ENCODE results near the gene OR10A4.
"Not testable (repeated sequence)": the region's sequence is repeated elsewhere in the genome, so short reads cannot be mapped to it uniquely, and the experiment has no call there.

OR10A4 gene

DNA sequence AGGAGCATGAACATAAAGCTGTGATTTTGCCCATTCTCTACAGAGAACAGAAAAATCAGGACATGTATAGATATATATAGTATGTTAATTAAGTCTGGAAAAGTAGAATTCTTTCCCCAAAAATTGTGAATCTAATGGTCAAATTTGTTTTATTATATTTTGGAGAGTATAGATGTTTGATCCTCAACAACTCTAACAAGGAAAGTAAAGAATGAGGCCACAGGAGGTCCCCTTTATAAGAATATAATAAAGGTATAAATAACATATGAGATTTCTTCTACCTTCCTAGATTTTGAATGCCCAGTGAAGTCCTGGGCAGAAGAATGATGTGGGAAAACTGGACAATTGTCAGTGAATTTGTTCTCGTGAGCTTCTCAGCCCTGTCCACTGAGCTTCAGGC is at the start of gene OR10A4:
Gene OR10A4 (plus strand): TSS at position 301 of the 400 bp plus-strand sequence. CDS start 23 bp downstream, at position 324.
- DNase-seq, result no peak

DNA sequence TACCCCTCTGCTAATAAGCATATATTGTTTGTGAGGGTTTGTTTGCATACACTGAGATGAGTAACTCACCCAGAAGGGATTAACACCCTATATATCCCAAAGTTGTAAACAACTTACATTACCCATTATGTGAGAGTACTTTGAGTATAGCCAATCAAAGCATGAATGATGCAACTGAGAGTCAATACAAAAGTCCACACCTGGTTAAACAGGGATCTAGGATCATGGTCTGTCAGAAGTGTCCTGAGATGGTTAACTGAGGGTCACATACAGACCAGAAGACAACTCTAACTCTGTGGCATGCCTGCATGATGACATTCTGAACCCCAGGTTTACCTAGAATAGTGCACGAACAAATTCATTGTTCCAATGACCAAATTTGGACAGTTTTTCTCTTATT is 48.3 kb upstream of the OR10A4 start:
- no peak for DNase-seq

GRCh38 chr11:6833356-6833755 is 43.1 kb upstream of the OR10A4 start:
- DNase-seq, result no peak

- DNase-seq, result no peak
Measured at GRCh38 chr11:6834021-6834420, 42.4 kb upstream of the OR10A4 start.

- no peak for DNase-seq
Measured at GRCh38 chr11:6841694-6842093, 34.7 kb upstream of the OR10A4 start.

DNA sequence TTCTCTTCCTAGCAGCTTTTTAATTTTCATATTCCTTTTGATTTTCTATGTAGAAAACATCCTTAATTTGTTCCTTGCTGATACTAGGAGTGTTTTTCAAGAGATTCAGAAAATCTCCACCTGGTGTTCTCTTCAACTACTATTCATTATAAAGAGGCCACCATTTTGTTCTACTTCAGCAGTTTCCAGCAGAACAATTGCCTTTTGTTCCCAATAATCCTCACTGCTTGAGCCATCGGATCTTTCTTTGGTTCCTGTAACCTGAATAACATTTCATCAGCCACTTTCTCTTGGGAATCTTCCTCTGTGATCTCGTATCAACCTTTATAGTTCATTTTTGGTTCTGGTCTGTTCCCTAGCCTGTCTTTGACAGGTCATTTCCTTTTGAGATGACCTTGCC is 32.8 kb upstream of the OR10A4 start:
- no peak for DNase-seq

DNA sequence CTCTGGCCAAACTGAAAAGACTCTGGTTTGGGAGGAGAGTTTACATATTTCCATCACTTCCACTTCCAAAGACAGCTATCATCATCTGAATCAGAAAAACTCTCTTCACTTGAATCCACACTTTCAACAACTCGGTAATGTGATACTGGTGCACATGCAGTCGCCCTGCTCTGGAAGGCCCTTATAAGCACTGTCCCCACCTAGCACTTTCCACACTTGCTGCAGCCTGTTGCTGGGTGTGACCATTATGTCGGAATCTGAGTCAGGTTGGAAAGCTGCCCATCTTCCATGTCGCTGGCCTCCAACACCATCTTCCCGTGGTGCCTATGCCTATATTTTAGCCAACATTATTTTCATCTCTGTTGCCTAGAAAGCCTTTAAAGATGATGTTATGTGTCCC is 32.1 kb upstream of the OR10A4 start:
- no peak for DNase-seq

GRCh38 chr11:6845383-6845782 is 31.0 kb upstream of the OR10A4 start, which contains the start of gene OR10A5:
TSS of gene OR10A5 (plus strand) at chr11:6845683. CDS start at chr11:6845683, 0 bp downstream.
- DNase-seq, result no peak

DNA sequence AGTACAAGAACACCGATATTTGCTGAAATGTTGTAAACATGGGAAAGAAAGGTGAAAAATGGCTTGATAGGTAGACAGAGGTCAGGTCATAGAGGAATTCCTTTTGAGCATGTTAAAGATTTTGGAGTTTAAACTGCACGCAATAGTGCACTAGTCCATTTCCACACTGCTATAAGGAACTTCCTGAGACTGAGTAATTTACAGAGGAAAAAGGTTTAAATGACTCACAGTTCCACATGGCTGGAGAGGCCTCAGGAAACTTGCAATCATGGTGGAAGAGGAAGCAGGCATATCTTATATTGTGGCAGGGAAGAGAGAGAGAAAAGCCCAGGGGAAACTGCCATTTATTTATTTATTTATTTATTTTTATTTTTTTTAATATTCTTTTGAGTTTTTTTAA is 25.9 kb upstream of the OR10A4 start:
- no peak for DNase-seq

- DNase-seq, result not testable (repeated sequence)
Measured at GRCh38 chr11:6854801-6855200, 21.6 kb upstream of the OR10A4 start.

DNA sequence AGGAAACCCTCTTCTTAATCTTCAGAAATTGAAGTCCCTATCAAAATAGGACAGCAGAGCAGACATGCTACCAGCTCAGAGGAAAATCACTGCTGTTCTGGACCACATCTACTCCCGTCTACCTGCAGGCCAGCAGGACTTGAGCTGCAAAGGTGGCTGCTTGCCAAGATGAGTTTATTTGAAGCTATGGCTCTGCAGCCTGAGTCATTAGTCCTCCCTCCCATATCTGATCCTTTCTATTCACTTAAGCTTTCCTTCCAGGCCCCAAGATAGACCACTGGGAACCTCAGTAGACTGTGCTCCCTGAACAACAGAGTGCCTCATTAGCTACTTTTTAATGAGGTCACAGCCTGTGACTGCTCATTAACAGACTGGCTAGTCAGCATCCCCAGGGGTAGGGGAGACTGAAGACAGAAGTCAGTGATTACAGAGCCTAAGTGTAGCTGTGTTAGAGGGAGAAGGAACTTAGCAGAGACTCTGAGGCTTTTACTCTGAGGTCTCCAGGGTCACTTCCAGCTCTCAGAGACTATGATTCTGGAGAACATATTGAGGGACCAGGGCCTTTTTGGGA is 20.4 kb upstream of the OR10A4 start:
- DNase-seq, result no peak

- DNase-seq, result no peak
Measured at GRCh38 chr11:6856871-6857270, 19.6 kb upstream of the OR10A4 start.

- no peak for DNase-seq
Measured at GRCh38 chr11:6862961-6863360, 13.5 kb upstream of the OR10A4 start, which contains the start of gene OR10A2. TSS of gene OR10A2 (plus strand) at chr11:6863057. CDS start at chr11:6869755, 6,698 bp downstream.

GRCh38 chr11:6864438-6864837 is 12.0 kb upstream of the OR10A4 start:
- DNase-seq, result no peak

GRCh38 chr11:6871278-6871677 is 5.1 kb upstream of the OR10A4 start:
- DNase-seq, result no peak

DNA sequence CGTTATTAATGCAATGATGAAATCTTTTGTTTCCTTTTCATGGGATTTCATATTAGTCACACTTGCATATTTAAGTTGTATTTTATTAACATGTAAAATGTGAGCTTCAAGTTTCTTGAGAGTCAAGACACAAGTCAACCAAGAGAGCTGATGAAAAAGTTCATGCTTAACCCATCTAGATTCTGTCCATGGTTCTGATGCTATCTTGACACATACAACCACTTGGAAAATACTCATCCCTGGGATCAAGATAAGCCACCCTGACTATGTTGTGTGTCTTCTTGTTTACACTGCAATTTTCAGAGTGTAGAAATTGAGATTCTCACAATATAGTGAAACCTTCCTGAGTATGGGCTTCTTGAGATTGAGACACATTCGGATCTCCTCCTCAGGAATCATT is 664 bp upstream of the OR10A4 start:
- DNase-seq, result no peak

DNA sequence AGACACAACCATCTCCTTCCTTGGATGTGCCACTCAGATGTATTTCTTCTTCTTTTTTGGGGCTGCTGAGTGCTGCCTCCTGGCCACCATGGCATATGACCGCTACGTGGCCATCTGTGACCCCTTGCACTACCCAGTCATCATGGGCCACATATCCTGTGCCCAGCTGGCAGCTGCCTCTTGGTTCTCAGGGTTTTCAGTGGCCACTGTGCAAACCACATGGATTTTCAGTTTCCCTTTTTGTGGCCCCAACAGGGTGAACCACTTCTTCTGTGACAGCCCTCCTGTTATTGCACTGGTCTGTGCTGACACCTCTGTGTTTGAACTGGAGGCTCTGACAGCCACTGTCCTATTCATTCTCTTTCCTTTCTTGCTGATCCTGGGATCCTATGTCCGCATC is 489 bp downstream of the OR10A4 start:
- DNase-seq, result no peak

DNA sequence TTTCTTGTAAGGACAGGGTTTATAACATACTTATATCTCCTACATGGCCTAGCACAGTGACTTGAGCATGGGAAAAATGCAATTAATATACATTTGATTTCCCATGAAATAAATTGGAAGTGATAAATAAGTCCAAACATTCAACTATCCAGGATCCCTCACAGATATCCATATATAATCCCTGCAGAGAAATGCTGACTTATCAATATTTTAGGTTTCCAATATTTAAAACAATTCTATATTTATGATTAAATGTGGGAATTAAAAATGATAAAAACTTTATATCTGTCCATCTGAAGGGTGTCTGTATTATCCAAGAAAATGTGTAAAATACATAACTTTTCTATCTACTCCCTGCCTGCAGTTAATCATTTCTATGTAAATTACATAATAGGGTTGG is 6.3 kb downstream of the OR10A4 start:
- DNase-seq, result no peak

DNA sequence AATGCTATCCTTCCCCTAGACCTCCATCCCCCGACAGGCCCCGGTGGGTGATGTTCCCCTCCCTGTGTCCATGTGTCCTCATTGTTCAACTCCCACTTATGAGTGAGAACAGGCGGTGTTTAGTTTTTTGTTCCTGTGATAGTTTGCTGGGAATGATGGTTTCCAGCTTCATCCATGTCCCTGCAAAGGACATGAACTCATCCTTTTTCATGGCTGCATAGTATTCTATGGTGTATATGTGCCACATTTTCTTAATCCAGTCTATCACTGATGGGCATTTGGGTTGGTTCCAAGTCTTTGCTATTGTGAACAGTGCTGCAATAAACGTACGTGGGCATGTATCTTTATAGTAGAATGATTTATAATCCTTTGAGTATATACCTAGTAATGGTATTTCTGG is 11.3 kb downstream of the OR10A4 start:
- DNase-seq, result not testable (repeated sequence)

DNA sequence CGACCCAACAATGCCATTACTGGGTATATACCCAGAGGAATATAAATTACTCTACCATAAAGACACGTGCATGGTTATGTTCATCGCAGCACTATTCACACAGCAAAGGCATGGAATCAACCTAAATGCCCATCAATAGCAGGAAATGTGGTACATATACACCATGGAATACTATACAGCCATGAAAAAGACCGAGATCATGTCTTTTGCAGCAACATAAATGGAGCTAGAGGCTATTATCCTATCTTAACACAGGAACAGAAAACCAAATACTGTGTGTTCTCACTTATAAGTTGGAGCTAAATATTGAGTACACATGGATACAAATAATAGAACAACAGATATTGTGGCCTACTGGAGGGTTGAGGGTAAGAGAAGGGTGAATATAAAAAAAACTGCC is 12.4 kb downstream of the OR10A4 start:
- no peak for DNase-seq

GRCh38 chr11:6889835-6890234 is 13.4 kb downstream of the OR10A4 start:
- DNase-seq, result no peak

DNA sequence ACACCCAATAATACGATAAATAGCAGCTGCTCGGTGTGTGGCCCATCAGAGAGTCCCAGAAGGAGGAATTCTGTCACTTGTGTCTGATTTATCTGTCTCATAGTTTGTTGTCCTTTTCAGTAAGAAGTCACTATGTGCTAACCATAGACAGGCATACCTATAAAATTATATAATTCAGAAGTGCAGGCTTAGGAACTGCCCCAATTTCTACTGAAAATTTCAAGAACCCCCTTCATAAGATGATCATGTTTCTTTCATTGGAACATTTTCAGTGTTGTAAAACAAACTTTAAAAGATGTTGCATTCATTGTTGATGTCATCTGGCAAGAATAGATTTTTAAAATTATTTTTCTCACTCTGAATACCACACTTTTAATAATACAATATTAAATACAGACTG is 16.0 kb downstream of the OR10A4 start, which contains the start of gene OR2D2:
Gene OR2D2 (minus strand): TSS at position 101 of the 400 bp plus-strand sequence. CDS start 0 bp downstream, at position 101.
- no peak for DNase-seq

- DNase-seq, result no peak
Measured at GRCh38 chr11:6894097-6894496, 17.7 kb downstream of the OR10A4 start.

DNA sequence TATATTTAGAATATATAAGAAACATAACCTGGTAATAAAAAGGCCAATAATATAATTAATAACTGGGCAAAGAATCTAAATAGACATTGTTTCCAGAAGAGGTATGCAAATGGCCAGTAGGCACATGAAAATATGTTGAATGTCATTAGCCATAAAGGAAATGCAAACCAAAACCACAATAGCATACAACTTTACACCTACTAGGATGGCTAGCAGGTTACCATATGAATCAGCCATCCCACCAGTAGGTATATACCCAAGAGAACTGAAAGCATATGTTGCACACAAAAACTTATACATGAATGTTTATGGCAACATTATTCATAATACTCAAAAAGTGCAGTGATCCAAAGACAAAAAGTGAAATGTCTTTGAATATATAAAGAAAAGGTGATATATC is 18.6 kb downstream of the OR10A4 start:
- no peak for DNase-seq

GRCh38 chr11:6898911-6899310 is 22.5 kb downstream of the OR10A4 start:
- no peak for DNase-seq

All from CD4-positive, alpha-beta T cell treated with Interferon gamma for 1 hour (primary cell).